ENCODE data around the gene KCNC3. TPM values are rescaled to one million over a fixed set of nuclear protein-coding genes. Genes with fewer than 3 reads are reported as not detected.
A peak's percentile ranks its signal among the peaks of the same experiment; 100 is the strongest.

Gene KCNC3
- total RNA-seq, 1 donor from 2014 or later, result 0.35 TPM

DNA sequence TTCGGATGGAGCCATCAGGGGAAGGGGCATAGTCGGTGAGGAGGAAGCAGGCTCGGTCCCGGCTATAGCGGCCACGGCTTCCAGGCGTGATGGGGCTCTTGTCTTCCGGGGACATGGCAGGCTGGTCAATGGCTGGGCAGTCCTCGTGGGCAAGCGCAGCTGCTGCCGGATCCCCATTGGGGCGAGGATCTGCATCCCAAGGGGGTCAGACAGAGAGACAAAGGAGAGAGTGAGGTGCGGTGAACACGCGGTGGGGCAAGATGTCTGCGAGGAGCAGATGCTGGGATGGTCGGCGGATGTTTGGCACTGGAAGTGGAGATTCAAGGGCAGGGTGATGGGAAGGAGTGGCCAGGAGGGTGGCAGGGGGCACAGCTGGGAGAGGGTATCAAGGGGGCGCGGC is 8.6 kb downstream of the KCNC3 start:
- no peak for DNase-seq (ENCODE audit: low read depth)
- TF ChIP-seq, protein P1, sequence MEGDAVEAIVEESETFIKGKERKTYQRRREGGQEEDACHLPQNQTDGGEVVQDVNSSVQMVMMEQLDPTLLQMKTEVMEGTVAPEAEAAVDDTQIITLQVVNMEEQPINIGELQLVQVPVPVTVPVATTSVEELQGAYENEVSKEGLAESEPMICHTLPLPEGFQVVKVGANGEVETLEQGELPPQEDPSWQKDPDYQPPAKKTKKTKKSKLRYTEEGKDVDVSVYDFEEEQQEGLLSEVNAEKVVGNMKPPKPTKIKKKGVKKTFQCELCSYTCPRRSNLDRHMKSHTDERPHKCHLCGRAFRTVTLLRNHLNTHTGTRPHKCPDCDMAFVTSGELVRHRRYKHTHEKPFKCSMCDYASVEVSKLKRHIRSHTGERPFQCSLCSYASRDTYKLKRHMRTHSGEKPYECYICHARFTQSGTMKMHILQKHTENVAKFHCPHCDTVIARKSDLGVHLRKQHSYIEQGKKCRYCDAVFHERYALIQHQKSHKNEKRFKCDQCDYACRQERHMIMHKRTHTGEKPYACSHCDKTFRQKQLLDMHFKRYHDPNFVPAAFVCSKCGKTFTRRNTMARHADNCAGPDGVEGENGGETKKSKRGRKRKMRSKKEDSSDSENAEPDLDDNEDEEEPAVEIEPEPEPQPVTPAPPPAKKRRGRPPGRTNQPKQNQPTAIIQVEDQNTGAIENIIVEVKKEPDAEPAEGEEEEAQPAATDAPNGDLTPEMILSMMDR (conservative IDR thresholded peaks at IDR 0.05; ENCODE audit: low read depth, low read length), result no peak
- no peak overlapping the region for H3K4me3 ChIP-seq (ENCODE audit: low read depth, low read length)

DNA sequence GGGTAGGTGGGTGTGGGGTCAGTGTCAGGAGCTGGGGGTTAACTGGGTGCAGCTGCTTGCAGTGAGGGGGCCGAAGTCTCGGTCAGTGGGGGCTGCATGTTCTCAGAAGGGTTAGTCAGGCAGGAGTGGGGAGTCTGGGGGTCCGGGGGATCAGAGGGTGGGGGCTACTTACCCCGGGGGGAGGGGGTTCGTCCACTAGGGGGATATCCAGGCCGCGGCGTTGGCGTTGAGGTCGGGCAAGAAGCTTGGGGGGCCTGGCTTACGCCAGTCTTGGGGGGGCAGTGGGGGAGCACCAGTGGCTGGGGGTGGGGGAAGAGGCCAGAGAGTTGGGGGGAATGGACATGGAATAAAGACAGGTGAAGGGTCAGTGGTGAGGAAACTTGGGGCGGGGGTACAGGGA is 9.1 kb downstream of the KCNC3 start:
- no peak overlapping the region for H3K4me3 ChIP-seq (ENCODE audit: low read depth, low read length)
- TF ChIP-seq, protein P1 (conservative IDR thresholded peaks at IDR 0.05; ENCODE audit: low read depth, low read length), result no peak
- DNase-seq (ENCODE audit: low read depth), result no peak

DNA sequence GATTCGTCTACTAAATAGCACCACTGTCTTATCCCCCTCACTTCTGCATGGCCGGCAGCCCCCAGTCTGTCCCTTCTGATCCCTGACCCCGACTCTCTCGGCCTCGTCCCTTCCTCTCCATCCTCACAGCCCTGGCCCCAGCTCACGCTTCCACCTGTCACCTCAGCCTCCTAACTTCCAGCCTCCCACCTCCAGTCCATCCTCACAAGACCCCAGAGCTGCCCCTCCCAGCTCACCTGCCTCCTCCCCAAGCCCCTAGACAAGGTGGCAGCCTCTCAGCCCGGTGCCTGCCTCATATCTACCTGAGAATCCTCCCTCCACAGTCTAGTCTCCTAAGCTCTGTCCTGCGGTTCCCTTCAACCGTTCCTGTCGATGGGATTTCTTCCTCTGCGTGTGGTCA is 10.0 kb downstream of the KCNC3 start:
- H3K4me3 ChIP-seq (ENCODE audit: low read depth, low read length), result no peak overlapping the region
- DNase-seq (ENCODE audit: low read depth), result no peak
- TF ChIP-seq, protein P1 (conservative IDR thresholded peaks at IDR 0.05; ENCODE audit: low read depth, low read length), result no peak

DNA sequence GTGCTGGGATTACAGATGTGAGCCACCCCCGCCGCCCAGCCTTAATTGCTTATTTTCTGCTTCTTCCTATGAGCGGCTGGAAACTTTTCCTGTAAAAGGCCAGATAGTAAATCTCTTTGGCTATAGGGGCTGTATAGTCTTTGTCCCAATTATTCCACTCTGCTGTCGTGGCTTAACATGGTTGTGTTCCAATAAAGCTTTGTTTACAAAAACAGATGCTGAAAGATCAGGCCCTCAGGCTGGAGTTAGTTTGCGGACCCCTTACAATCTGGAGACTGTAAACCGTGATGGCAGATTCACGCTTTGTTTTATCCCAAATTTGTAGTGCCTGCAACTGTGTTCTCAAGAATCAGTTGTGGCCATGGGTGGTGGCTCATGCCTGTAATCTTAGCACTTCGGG is 10.7 kb downstream of the KCNC3 start:
- no peak overlapping the region for H3K4me3 ChIP-seq (ENCODE audit: low read depth, low read length)

DNA sequence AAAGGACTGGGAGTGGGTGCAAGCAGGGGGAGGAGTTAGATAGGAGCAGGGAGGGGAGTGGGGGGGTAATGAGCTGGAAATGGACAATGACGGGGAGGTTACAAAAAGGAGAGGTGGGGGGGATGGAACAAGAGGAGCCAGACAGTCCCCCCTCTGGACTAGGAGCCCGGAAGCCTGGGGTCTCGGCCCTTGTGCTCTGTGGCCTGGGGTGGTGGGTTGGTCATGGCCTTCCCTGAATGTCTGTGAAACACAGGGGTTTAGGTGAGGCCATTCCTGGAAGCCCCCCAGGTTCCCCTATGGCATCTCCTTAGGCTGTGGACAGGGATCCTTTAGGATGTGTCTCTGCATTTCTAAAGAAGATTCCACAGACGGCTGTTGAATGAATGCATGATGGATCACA is 12.1 kb downstream of the KCNC3 start:
- no peak for DNase-seq (ENCODE audit: low read depth)
- H3K4me3 ChIP-seq (ENCODE audit: low read depth, low read length), result no peak overlapping the region
- TF ChIP-seq, protein P1 (conservative IDR thresholded peaks at IDR 0.05; ENCODE audit: low read depth, low read length), result no peak

More for the DNA sequence above, 10.7 kb downstream of the KCNC3 start:
- TF ChIP-seq, protein P1 (conservative IDR thresholded peaks at IDR 0.05; ENCODE audit: low read depth, low read length), result no peak
- no peak for DNase-seq (ENCODE audit: low read depth)

DNA sequence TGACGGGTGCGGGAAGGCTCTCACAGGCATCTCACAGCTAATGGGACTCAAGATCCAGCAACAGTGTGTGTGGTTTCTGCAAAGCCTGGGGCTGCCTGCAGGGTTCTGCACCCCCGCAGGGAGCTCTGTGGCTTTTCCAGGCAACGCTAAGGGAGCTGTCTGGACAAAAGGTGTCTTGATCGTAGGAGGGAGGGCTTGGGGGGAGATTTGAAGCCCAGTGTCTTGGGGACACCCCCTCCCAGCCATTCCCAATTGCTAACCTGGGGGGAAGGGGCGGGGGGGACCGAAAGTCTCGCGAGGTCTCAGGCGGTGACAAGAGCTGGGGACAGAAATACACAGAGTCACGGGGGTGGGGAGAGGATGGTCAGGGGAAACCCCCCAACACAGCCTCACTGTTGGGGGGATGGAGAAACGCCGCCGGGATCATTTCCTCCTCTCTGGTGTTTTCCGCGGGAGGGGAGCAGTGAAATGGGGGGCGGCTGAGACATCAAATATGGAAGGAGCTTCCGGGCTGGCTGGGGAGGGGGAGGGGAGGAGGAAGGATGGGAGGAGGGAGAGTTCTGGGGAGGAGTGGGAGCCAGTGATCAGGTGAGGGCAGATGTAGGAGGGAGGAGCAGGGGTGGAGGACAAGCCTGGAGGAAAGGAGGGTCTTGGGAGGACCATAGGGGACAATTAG is 13.3 kb downstream of the KCNC3 start:
- no peak overlapping the region for H3K4me3 ChIP-seq (ENCODE audit: low read depth, low read length)
- no peak for DNase-seq (ENCODE audit: low read depth)
- TF ChIP-seq, protein P1 (conservative IDR thresholded peaks at IDR 0.05; ENCODE audit: low read depth, low read length), result peak; percentile 12
